Astrocyte of the cerebellum (primary cell): ENCODE data around the gene GPBP1L1.
A peak's percentile ranks its signal among the peaks of the same experiment; 100 is the strongest.

ENCODE experiments used
- DNase-seq: peaks from one replicate; pipeline ENCODE4 v3.0.0-alpha.2; 2011; ENCODE audit warnings: low read depth
- H3K4me3 ChIP-seq: 2 replicates; pipeline ENCODE4 v1.5.1; 2011; ENCODE audit warnings: mild to moderate bottlenecking, low read depth, low read length, moderate library complexity
- in situ Hi-C: cut with HindIII; loops from 2 replicates; pipeline ENCODE4 v1.10.0; 2017; ENCODE audit warnings: low sequenced_read_pairs
- TF ChIP-seq, protein P1 (sequence below): IDR thresholded peaks from 2 replicates; pipeline ENCODE4 v1.5.1; 2012; ENCODE audit warnings: low read length, low read depth, moderate library complexity, mild to moderate bottlenecking; ENCODE audit errors: missing control alignments

GPBP1L1 gene

DNA sequence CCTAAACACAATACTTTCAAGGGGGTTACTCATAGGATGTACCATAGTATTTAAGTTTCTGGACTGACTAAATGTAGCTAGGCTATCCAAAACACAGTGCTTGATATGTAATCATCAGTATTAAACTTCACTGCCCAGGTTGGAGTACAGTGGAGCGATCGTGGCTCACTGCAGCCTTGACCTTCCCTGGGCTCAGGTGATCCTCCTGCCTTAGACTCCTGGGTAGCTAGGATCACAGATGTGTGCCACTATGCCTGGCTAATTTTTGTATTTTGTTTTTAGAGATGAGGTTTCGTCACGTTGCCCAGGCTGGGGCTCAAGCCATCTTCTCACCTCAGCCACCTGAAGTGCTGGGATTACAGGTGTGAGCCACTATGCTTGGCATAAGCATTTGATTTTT lies 91.9 kb downstream of the GPBP1L1 start:
- no peak overlapping the region for H3K4me3 ChIP-seq
- DNase-seq, result no peak
- TF ChIP-seq, protein P1, sequence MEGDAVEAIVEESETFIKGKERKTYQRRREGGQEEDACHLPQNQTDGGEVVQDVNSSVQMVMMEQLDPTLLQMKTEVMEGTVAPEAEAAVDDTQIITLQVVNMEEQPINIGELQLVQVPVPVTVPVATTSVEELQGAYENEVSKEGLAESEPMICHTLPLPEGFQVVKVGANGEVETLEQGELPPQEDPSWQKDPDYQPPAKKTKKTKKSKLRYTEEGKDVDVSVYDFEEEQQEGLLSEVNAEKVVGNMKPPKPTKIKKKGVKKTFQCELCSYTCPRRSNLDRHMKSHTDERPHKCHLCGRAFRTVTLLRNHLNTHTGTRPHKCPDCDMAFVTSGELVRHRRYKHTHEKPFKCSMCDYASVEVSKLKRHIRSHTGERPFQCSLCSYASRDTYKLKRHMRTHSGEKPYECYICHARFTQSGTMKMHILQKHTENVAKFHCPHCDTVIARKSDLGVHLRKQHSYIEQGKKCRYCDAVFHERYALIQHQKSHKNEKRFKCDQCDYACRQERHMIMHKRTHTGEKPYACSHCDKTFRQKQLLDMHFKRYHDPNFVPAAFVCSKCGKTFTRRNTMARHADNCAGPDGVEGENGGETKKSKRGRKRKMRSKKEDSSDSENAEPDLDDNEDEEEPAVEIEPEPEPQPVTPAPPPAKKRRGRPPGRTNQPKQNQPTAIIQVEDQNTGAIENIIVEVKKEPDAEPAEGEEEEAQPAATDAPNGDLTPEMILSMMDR, result no peak
- in situ Hi-C loops, result no loop called here

DNA sequence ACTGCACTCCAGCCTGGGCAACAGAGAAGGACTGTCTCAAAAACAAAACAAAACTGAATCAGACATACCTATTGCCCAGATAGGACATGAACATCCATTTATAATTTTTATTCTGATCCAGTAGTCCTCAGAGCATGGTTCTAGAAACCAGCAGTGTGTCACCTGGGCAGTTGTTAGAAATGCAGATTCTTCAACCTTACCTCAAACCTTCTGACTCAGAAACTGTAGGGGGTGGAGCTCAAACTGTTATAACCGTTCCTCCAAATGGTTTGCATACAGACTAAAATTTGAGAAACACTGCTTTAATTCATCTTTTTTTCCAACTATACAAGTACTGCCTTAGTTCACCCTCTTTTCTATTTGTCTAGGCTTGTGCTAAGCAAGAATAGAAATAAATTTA lies 96.5 kb downstream of the GPBP1L1 start:
- TF ChIP-seq, protein P1, result no peak
- no peak overlapping the region for H3K4me3 ChIP-seq
- in situ Hi-C loops, result no loop called here
- DNase-seq, result no peak

- H3K4me3 ChIP-seq, result no peak overlapping the region
- TF ChIP-seq, protein P1, result no peak
- DNase-seq, result no peak
- in situ Hi-C loops, result no loop called here
Observed at GRCh38 chr1:45586769-45587168, 99.6 kb downstream of the GPBP1L1 start.

- in situ Hi-C loops, result no loop called here
- TF ChIP-seq, protein P1, result no peak
- DNase-seq, result no peak
Observed at GRCh38 chr1:45585496-45586075, 100.7 kb downstream of the GPBP1L1 start.

GRCh38 chr1:45585110-45585426 lies 101.3 kb downstream of the GPBP1L1 start:
- in situ Hi-C loops, result no loop called here
- TF ChIP-seq, protein P1, result no peak
- peak overlapping the region; percentile 95 for H3K4me3 ChIP-seq
- DNase-seq, result no peak

More at GRCh38 chr1:45585496-45586075, 100.7 kb downstream of the GPBP1L1 start:
- peak overlapping the region; percentile 95 for H3K4me3 ChIP-seq

DNA sequence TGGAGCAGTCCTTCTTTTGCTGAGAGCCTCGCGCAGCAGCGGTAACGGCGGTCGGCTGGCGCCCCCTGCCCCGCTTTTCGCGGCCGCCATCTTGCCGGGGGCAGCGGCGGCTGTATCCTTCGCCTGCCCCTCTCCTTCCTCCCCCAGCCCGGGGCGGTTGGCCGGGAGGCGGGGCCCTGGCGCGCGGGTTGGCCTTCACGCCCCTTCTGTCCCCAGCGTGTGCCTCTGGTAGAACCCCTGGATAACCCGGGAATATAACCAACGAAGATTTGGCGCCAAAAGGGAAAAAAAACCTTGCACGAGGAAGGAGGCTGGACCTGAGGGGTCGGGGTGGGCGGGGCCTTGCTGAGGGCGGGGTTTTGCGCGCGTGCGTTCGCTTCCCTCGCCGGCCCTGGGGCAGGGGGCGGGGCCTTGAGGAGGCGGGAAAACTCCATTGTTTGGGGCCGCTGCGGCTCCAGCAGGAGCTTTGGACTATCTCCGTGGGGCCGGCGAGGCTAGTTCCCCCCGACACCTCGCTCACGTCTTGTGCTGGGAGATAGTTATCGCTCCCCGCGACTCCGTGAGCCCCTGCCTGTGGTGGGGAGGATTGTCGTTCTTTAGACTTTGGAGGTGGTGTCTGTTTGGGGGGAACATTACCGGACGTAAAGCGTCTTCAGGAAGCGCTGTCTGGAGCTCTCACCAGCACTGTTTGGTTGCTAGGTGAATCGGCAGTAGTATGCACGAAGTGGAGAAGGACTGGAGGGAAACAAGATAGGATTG lies 101.8 kb downstream of the GPBP1L1 start:
- in situ Hi-C loops, result no loop called here
- DNase-seq, result peak; percentile 72
- TF ChIP-seq, protein P1, result peak; percentile 6
- peak overlapping the region; percentile 95 for H3K4me3 ChIP-seq
